GM21515 (cell line): ENCODE measurements around the gene NDUFA1.
"Not testable (repeated sequence)": the region's sequence is repeated elsewhere in the genome, so short reads cannot be mapped to it uniquely, and the experiment has no call there.

Experiments used
- ATAC-seq: cut with Tn5 transposase; IDR thresholded peaks from one replicate; pipeline ENCODE4 v1.9.1; 2021; ENCODE audit not compliant: unreplicated experiment

NDUFA1 gene

GRCh38 chrX:119900976-119901375 is 29.3 kb downstream of the NDUFA1 start:
- ATAC-seq = no peak

GRCh38 chrX:119916310-119916709 is 44.7 kb downstream of the NDUFA1 start:
- no peak for ATAC-seq

- no peak for ATAC-seq
These were observed 46.2 kb downstream of the NDUFA1 start for GRCh38 chrX:119917877-119918276.

GRCh38 chrX:119919835-119920585 is 48.4 kb downstream of the NDUFA1 start:
- ATAC-seq = no peak

GRCh38 chrX:119922391-119922790 is 50.8 kb downstream of the NDUFA1 start:
- ATAC-seq = not testable (repeated sequence)
